ENCODE results near the gene ZBTB5. TPM values are rescaled to one million over a fixed set of nuclear protein-coding genes. Genes with fewer than 3 reads are reported as not detected.
A peak's percentile ranks its signal among the peaks of the same experiment; 100 is the strongest.

The ZBTB5 gene
- total and polyA plus RNA-seq, 2 of the 13 experiments (the other 11 are each of a cell fraction or from before 2014, with no cell fraction given) = 12.5 to 20.5 TPM

GRCh38 chr9:37430841-37431597 lies 34.2 kb downstream of the ZBTB5 start (continued):
- TF ChIP-seq THAP9 (CRISPR knock-in tag; IDR thresholded peaks at IDR 0.05; ENCODE audit: borderline replicate concordance) (no peak; the same call in 1 of the 2 replicates), PAXIP1 (CRISPR knock-in tag; conservative IDR thresholded peaks at IDR 0.05) (peak; percentile 61), ATF2 (CRISPR knock-in tag; IDR thresholded peaks at IDR 0.05) (peak; percentile 51; the same call in 1 of the 2 replicates), TP53 (CRISPR knock-in tag; conservative IDR thresholded peaks at IDR 0.05) (no peak), KDM4B (CRISPR knock-in tag; IDR thresholded peaks at IDR 0.05) (no peak), ZNF713 (CRISPR knock-in tag; IDR thresholded peaks at IDR 0.05) (no peak), TBL1XR1 (IDR thresholded peaks at IDR 0.05; ENCODE audit: borderline replicate concordance, low read length, partially characterized antibody) (no peak), SAP130 (CRISPR knock-in tag; IDR thresholded peaks at IDR 0.05; ENCODE audit: low read depth) (peak; percentile 39; the same call in 1 of the 2 replicates), ZFYVE20 (CRISPR knock-in tag; IDR thresholded peaks at IDR 0.05; ENCODE audit: borderline replicate concordance, low read depth) (no peak), ATF7 (IDR thresholded peaks at IDR 0.05) (no peak), ATF7 (CRISPR knock-in tag; IDR thresholded peaks at IDR 0.05) (no peak), GFI1 (CRISPR knock-in tag; IDR thresholded peaks at IDR 0.05; ENCODE audit: borderline replicate concordance) (0 out of 2 replicates have a peak, but pooled peaks have one; percentile 47), ISL2 (CRISPR knock-in tag; IDR thresholded peaks at IDR 0.05) (no peak), SOX5 (CRISPR knock-in tag; IDR thresholded peaks at IDR 0.05; ENCODE audit: borderline replicate concordance) (peak; percentile 30; the same call in 1 of the 2 replicates), BRD4 (CRISPR knock-in tag; IDR thresholded peaks at IDR 0.05) (no peak), RFX3 (CRISPR knock-in tag; IDR thresholded peaks at IDR 0.05) (no peak), ZNF326 (CRISPR knock-in tag; IDR thresholded peaks at IDR 0.05; ENCODE audit: borderline replicate concordance) (no peak), ZBTB2 (CRISPR knock-in tag; IDR thresholded peaks at IDR 0.05; ENCODE audit: low read depth) (no peak), ZBTB14 (CRISPR knock-in tag; IDR thresholded peaks at IDR 0.05) (no peak)

All from HepG2 (cell line).